GM19468 (cell line): Measurements from ENCODE around the gene CYP17A1.
"Not testable (repeated sequence)": the region's sequence is repeated elsewhere in the genome, so short reads cannot be mapped to it uniquely, and the experiment has no call there.

Experiments
- ATAC-seq: cut with Tn5 transposase; IDR thresholded peaks from one replicate; pipeline ENCODE4 v1.9.1; 2021; ENCODE audit warnings: mild to moderate bottlenecking, moderate library complexity, moderate number of reproducible peaks; ENCODE audit not compliant: unreplicated experiment; ENCODE audit errors: extremely low read depth

CYP17A1 gene

GRCh38 chr10:102838276-102838927 is 1.2 kb upstream of the CYP17A1 start:
- ATAC-seq = not testable (repeated sequence)

- no peak for ATAC-seq
Measured at GRCh38 chr10:102835007-102835482, 2.2 kb downstream of the CYP17A1 start.

- no peak for ATAC-seq
Measured at GRCh38 chr10:102834143-102834542, 3.1 kb downstream of the CYP17A1 start.

- no peak for ATAC-seq
Measured at GRCh38 chr10:102832987-102833386, 4.2 kb downstream of the CYP17A1 start.

- ATAC-seq = no peak
Measured at GRCh38 chr10:102832248-102832647, 5.0 kb downstream of the CYP17A1 start.

GRCh38 chr10:102831322-102832071 is 5.7 kb downstream of the CYP17A1 start:
- ATAC-seq = no peak

GRCh38 chr10:102827597-102827975 is 9.6 kb downstream of the CYP17A1 start:
- ATAC-seq = no peak

- ATAC-seq = no peak
Measured at GRCh38 chr10:102826148-102826796, 10.9 kb downstream of the CYP17A1 start.

- no peak for ATAC-seq
Measured at GRCh38 chr10:102824664-102825063, 12.5 kb downstream of the CYP17A1 start.

- no peak for ATAC-seq
Measured at GRCh38 chr10:102822222-102822621, 15.0 kb downstream of the CYP17A1 start.

- not testable (repeated sequence) for ATAC-seq
Measured at GRCh38 chr10:102820008-102820407, 17.2 kb downstream of the CYP17A1 start.

GRCh38 chr10:102819054-102819453 is 18.2 kb downstream of the CYP17A1 start:
- ATAC-seq = no peak

GRCh38 chr10:102817175-102817574 is 20.0 kb downstream of the CYP17A1 start:
- ATAC-seq = no peak

GRCh38 chr10:102815790-102816549 is 21.2 kb downstream of the CYP17A1 start:
- no peak for ATAC-seq

GRCh38 chr10:102814873-102815661 is 22.1 kb downstream of the CYP17A1 start:
- no peak for ATAC-seq

GRCh38 chr10:102814453-102814871 is 22.8 kb downstream of the CYP17A1 start:
- ATAC-seq = no peak

GRCh38 chr10:102813734-102814452 is 23.3 kb downstream of the CYP17A1 start:
- no peak for ATAC-seq

- no peak for ATAC-seq
Measured at GRCh38 chr10:102813017-102813541, 24.1 kb downstream of the CYP17A1 start.
